ENCODE results near the gene FAM114A1. TPM values are rescaled to one million over a fixed set of nuclear protein-coding genes. Genes with fewer than 3 reads are reported as not detected.

Gene FAM114A1
- total and polyA plus RNA-seq, 2 of the 8 experiments (the other 6 are each of a cell fraction or from before 2014, with no cell fraction given): 9.5 to 12.0 TPM

DNA sequence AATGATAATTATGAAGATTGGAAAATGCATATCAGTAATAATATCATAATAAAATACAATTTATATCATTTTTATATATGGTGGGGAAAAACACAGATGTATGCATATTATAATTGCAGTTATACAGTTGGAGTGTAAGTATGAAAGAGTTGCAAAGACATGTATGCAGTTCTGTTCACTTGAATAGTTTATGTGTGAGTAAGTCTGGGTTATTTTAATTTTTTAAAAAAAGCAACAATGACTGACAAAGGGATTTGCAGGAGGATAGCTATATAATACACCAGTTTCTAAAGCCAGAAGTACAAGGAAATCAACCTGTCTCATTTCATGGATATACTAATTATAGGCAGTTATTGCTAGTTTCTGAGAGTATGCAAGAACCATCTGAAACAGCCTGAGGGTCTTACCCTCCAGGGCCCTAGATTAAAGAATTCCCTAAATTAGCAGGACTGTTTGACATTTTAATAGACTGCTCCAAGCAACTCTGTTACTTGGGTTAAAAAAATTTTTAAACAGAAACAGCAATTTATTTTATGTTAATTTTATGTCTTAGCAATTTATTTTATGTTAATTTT is 40.2 kb downstream of the FAM114A1 start (continued):
- TF ChIP-seq, protein P1, sequence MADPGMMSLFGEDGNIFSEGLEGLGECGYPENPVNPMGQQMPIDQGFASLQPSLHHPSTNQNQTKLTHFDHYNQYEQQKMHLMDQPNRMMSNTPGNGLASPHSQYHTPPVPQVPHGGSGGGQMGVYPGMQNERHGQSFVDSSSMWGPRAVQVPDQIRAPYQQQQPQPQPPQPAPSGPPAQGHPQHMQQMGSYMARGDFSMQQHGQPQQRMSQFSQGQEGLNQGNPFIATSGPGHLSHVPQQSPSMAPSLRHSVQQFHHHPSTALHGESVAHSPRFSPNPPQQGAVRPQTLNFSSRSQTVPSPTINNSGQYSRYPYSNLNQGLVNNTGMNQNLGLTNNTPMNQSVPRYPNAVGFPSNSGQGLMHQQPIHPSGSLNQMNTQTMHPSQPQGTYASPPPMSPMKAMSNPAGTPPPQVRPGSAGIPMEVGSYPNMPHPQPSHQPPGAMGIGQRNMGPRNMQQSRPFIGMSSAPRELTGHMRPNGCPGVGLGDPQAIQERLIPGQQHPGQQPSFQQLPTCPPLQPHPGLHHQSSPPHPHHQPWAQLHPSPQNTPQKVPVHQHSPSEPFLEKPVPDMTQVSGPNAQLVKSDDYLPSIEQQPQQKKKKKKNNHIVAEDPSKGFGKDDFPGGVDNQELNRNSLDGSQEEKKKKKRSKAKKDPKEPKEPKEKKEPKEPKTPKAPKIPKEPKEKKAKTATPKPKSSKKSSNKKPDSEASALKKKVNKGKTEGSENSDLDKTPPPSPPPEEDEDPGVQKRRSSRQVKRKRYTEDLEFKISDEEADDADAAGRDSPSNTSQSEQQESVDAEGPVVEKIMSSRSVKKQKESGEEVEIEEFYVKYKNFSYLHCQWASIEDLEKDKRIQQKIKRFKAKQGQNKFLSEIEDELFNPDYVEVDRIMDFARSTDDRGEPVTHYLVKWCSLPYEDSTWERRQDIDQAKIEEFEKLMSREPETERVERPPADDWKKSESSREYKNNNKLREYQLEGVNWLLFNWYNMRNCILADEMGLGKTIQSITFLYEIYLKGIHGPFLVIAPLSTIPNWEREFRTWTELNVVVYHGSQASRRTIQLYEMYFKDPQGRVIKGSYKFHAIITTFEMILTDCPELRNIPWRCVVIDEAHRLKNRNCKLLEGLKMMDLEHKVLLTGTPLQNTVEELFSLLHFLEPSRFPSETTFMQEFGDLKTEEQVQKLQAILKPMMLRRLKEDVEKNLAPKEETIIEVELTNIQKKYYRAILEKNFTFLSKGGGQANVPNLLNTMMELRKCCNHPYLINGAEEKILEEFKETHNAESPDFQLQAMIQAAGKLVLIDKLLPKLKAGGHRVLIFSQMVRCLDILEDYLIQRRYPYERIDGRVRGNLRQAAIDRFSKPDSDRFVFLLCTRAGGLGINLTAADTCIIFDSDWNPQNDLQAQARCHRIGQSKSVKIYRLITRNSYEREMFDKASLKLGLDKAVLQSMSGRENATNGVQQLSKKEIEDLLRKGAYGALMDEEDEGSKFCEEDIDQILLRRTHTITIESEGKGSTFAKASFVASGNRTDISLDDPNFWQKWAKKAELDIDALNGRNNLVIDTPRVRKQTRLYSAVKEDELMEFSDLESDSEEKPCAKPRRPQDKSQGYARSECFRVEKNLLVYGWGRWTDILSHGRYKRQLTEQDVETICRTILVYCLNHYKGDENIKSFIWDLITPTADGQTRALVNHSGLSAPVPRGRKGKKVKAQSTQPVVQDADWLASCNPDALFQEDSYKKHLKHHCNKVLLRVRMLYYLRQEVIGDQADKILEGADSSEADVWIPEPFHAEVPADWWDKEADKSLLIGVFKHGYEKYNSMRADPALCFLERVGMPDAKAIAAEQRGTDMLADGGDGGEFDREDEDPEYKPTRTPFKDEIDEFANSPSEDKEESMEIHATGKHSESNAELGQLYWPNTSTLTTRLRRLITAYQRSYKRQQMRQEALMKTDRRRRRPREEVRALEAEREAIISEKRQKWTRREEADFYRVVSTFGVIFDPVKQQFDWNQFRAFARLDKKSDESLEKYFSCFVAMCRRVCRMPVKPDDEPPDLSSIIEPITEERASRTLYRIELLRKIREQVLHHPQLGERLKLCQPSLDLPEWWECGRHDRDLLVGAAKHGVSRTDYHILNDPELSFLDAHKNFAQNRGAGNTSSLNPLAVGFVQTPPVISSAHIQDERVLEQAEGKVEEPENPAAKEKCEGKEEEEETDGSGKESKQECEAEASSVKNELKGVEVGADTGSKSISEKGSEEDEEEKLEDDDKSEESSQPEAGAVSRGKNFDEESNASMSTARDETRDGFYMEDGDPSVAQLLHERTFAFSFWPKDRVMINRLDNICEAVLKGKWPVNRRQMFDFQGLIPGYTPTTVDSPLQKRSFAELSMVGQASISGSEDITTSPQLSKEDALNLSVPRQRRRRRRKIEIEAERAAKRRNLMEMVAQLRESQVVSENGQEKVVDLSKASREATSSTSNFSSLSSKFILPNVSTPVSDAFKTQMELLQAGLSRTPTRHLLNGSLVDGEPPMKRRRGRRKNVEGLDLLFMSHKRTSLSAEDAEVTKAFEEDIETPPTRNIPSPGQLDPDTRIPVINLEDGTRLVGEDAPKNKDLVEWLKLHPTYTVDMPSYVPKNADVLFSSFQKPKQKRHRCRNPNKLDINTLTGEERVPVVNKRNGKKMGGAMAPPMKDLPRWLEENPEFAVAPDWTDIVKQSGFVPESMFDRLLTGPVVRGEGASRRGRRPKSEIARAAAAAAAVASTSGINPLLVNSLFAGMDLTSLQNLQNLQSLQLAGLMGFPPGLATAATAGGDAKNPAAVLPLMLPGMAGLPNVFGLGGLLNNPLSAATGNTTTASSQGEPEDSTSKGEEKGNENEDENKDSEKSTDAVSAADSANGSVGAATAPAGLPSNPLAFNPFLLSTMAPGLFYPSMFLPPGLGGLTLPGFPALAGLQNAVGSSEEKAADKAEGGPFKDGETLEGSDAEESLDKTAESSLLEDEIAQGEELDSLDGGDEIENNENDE (IDR thresholded peaks at IDR 0.05; ENCODE audit: insufficient replicate concordance, low read length): no peak
- TF ChIP-seq CHD2 (IDR thresholded peaks at IDR 0.05; ENCODE audit: low read length) (no peak), YY1 (IDR thresholded peaks at IDR 0.05; ENCODE audit: low read depth, low read length) (no peak), NRF1 (IDR thresholded peaks at IDR 0.05; ENCODE audit: low read depth, low read length) (no peak), TAF7 (optimal IDR thresholded peaks at IDR 0.05; ENCODE audit: borderline replicate concordance, low read depth, low read length) (no peak), KDM5A (IDR thresholded peaks at IDR 0.05; ENCODE audit: low read length) (no peak), JUND (IDR thresholded peaks at IDR 0.05; ENCODE audit: low read length) (no peak), EZH2 (IDR thresholded peaks at IDR 0.05; ENCODE audit: low read depth, low read length, severe bottlenecking) (no peak)
- TF ChIP-seq, protein P2, sequence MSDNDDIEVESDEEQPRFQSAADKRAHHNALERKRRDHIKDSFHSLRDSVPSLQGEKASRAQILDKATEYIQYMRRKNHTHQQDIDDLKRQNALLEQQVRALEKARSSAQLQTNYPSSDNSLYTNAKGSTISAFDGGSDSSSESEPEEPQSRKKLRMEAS (IDR thresholded peaks at IDR 0.05): no peak
- TF ChIP-seq, protein P3, sequence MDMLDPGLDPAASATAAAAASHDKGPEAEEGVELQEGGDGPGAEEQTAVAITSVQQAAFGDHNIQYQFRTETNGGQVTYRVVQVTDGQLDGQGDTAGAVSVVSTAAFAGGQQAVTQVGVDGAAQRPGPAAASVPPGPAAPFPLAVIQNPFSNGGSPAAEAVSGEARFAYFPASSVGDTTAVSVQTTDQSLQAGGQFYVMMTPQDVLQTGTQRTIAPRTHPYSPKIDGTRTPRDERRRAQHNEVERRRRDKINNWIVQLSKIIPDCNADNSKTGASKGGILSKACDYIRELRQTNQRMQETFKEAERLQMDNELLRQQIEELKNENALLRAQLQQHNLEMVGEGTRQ (IDR thresholded peaks at IDR 0.05; ENCODE audit: low read length): no peak

Measured in H1 (cell line).